Measurements from ENCODE around the gene CACNA2D3. TPM values are rescaled to one million over a fixed set of nuclear protein-coding genes. Genes with fewer than 3 reads are reported as not detected.

Gene CACNA2D3
- total and polyA plus RNA-seq, 7 donors = 2.7 to 13.5 (median 9.0) TPM

GRCh38 chr3:54777141-54777540 is 654.8 kb downstream of the CACNA2D3 start:
- no peak for TF ChIP-seq CTCF (IDR thresholded peaks at IDR 0.05)
- Histone ChIP-seq H3K4me3 (no peak overlapping the region), H3K27ac (no peak overlapping the region), H3K4me1 (no peaks in the 10 kb centered on the region), H3K9me3 (no peaks in the 10 kb centered on the region), H3K27me3 (ENCODE audit: insufficient read depth in 3 of 3, low read length in 2 of 3) (no peaks in the 10 kb centered on the region), H3K36me3 (ENCODE audit: insufficient read depth in 1 of 2, low read depth in 1 of 2) (no peaks in the 10 kb centered on the region)
- ATAC-seq (no peak), DNase-seq (no peak)
- WGBS, 3 donors = 52 to 68% (median 55%) methylated on average over 2 of the region's 2 CpGs
- intact Hi-C loops (cut with DNase I) = no loop called here

DNA sequence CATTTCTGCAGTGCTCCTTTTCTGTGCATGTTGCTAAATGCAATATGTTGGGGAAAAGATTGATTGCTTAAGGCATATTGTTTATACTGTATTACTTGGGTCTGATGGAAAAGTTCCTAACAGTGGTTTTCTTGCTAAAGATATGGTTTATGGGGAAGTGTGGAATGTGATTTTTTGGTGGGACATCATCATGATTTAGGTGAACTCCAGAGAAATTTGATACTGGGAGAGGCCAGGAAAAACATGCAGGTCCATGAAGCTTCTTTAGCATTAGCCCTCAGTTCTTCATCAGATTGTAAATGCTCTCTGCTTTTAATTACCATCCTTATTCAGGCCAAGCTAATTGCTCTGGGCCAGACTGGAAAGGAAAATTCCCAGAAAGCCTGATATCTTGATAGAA is 658.0 kb downstream of the CACNA2D3 start:
- no peak overlapping the region for H3K27ac ChIP-seq
- no peaks in the 10 kb centered on the region for H3K36me3 ChIP-seq (ENCODE audit: insufficient read depth in 1 of 2, low read depth in 1 of 2)
- no peaks in the 10 kb centered on the region for H3K4me1 ChIP-seq
- ATAC-seq (no peak), DNase-seq (no peak)
- no peaks in the 10 kb centered on the region for H3K9me3 ChIP-seq
- intact Hi-C loops (cut with DNase I) = no loop called here
- TF ChIP-seq CTCF (IDR thresholded peaks at IDR 0.05) = no peak
- H3K4me3 ChIP-seq = no peak overlapping the region
- no peaks in the 10 kb centered on the region for H3K27me3 ChIP-seq (ENCODE audit: insufficient read depth in 3 of 3, low read length in 2 of 3)

- TF ChIP-seq CTCF (IDR thresholded peaks at IDR 0.05) = no peak
- no peaks in the 10 kb centered on the region for H3K36me3 ChIP-seq (ENCODE audit: insufficient read depth in 1 of 2, low read depth in 1 of 2)
- no peaks in the 10 kb centered on the region for H3K9me3 ChIP-seq
- ATAC-seq (no peak), DNase-seq (no peak)
- no peaks in the 10 kb centered on the region for H3K4me1 ChIP-seq
- 14 to 37% (median 16%) methylated on average over 1 of the region's 1 CpG for WGBS, 3 donors
- H3K27ac ChIP-seq = no peak overlapping the region
- H3K4me3 ChIP-seq = no peak overlapping the region
- intact Hi-C loops (cut with DNase I) = no loop called here
- no peaks in the 10 kb centered on the region for H3K27me3 ChIP-seq (ENCODE audit: insufficient read depth in 3 of 3, low read length in 2 of 3)
Measured at GRCh38 chr3:54781728-54782127, 659.4 kb downstream of the CACNA2D3 start.

DNA sequence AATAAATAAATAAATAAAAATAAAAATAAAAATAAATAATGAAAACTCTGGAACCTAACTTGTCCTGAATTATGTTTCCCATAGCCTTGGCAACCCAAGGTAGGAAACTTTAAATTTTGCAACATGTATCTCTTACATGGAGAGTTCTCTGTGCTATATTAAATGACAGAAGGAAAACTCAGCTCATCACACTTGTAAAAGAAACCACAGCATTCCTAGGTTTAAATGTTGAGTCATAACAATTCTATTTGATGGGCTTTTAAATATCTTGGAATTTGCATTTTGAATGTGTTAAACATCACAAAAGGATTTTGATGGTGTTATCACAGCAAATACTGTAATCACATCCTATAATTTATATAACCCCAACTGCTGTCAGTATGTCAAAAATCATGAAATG is 661.3 kb downstream of the CACNA2D3 start:
- Histone ChIP-seq H3K4me1 (no peaks in the 10 kb centered on the region), H3K27ac (no peak overlapping the region), H3K36me3 (ENCODE audit: insufficient read depth in 1 of 2, low read depth in 1 of 2) (no peaks in the 10 kb centered on the region), H3K4me3 (no peak overlapping the region), H3K9me3 (peaks cover 4% of the 10 kb centered on the region), H3K27me3 (ENCODE audit: insufficient read depth in 3 of 3, low read length in 2 of 3) (no peaks in the 10 kb centered on the region)
- TF ChIP-seq CTCF (IDR thresholded peaks at IDR 0.05) = no peak
- intact Hi-C loops (cut with DNase I) = no loop called here
- ATAC-seq (no peak), DNase-seq (no peak)

DNA sequence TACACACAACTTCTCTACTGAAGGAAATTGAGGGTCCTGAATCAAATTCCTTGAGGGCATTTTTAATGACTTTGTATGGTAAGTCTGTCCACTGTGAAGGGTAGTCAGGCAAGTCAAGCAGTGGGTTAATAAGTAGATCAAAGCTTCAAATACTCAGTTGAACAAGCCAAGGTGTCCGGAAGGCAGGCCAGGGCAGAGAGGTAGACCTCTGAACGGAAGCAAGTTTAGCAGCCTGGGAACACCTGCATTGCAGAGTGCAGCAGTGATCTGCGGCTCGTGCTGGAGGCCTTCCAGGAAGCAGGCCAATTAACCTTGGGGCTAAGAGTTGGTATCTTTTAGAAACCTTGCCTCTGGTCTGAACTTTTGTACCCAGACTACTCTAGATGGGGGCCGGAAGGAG is 661.7 kb downstream of the CACNA2D3 start:
- H3K4me3 ChIP-seq = no peak overlapping the region
- no peak overlapping the region for H3K27ac ChIP-seq
- intact Hi-C loops (cut with DNase I) = no loop called here
- no peaks in the 10 kb centered on the region for H3K4me1 ChIP-seq
- no peak for ATAC-seq
- no peaks in the 10 kb centered on the region for H3K36me3 ChIP-seq (ENCODE audit: insufficient read depth in 1 of 2, low read depth in 1 of 2)
- H3K9me3 ChIP-seq = peaks cover 4% of the 10 kb centered on the region
- WGBS, 3 donors = 91 to 93% (median 92%) methylated on average over 5 of the region's 5 CpGs
- no peak for DNase-seq
- no peaks in the 10 kb centered on the region for H3K27me3 ChIP-seq (ENCODE audit: insufficient read depth in 3 of 3, low read length in 2 of 3)
- no peak for TF ChIP-seq CTCF (IDR thresholded peaks at IDR 0.05)

All from psoas muscle (tissue), 8 donors.